K562 (cell line): ENCODE measurements around the gene TMEM242. TPM values are rescaled to one million over a fixed set of nuclear protein-coding genes. Genes with fewer than 3 reads are reported as not detected.

ENCODE experiments used
- ATAC-seq: fragments of 200-7000 bp; cut with Tn5 transposase; 3 replicates; pipeline ENCODE4 v1.9.1; 2020; ENCODE audit warnings: moderate library complexity
- BruUV-seq: library from RNA; stranded (reverse); fragments of 400-500 nt; replicated peaks from 2 replicates; lab custom pipeline; 2021; lab: Mats Ljungman, UMichigan
- CTCF ChIA-PET: fragments of 300-600 bp; formaldehyde crosslinking; extraction: SDS; loops from one replicate; lab custom pipeline; 2021; ENCODE audit warnings: low intra/inter-chr PET ratio; lab: Yijun Ruan, JAX
- POLR2A ChIA-PET: fragments of 300-600, 350-650 bp; sonication (Branson Sonifier 250); formaldehyde crosslinking; extraction: SDS; loops from one replicate; lab custom pipeline; 2021; ENCODE audit warnings: antibody characterized with exemption, inconsistent platforms; lab: Yijun Ruan, JAX
- DNase-seq, 4 experiments: peaks; one replicate each; pipeline versions ENCODE4 v3.0.0 to v3.0.0-alpha.2; 2011 to 2018; ENCODE audit warnings: low spot score in 3 of 4, mixed read lengths in 3 of 4; ENCODE audit errors: extremely low read depth in 1 of 4
- FAIRE-seq: peaks from 2 replicates; lab custom pipeline; 2011; peaks lifted over from hg19 to GRCh38; lab: Jason Lieb, UNC
- H2AFZ ChIP-seq: 2 replicates; pipeline ENCODE4 v1.6.0; 2011; ENCODE audit warnings: low read depth, low read length, control low read depth, inconsistent platforms
- H3K27ac ChIP-seq: fragments of 200-600 bp; 3 replicates; pipeline ENCODE4 v1.8.0; 2011; ENCODE audit warnings: low read depth, mild to moderate bottlenecking, control low read depth, inconsistent platforms, low read length, moderate library complexity, mixed read lengths; ENCODE audit errors: extremely low read depth
- H3K27me3 ChIP-seq, 2 experiments: fragments of 300-600 bp in 1 of 2; 2 replicates in 1 of 2; 3 replicates in 1 of 2; pipeline versions ENCODE4 v1.6.0 to v1.8.0; 2011; ENCODE audit warnings: inconsistent platforms in 2 of 2, low read length in 2 of 2, mild to moderate bottlenecking in 1 of 2, mixed read lengths in 1 of 2, moderate library complexity in 1 of 2; ENCODE audit not compliant: control insufficient read depth in 2 of 2, insufficient read depth in 2 of 2
- H3K36me3 ChIP-seq: fragments of 300-600 bp; 3 replicates; pipeline ENCODE4 v1.8.0; 2011; ENCODE audit warnings: mild to moderate bottlenecking, low read length, inconsistent platforms; ENCODE audit not compliant: control insufficient read depth, insufficient read depth
- H3K4me1 ChIP-seq, 2 experiments: fragments of 200-600 bp in 1 of 2; replicated peaks in 1 of 2; 2 replicates in 1 of 2; 3 replicates in 1 of 2; pipeline versions ENCODE4 v1.5.1 to v1.8.0; 2011; ENCODE audit warnings: inconsistent platforms in 2 of 2, low read length in 2 of 2, mild to moderate bottlenecking in 1 of 2, mixed read lengths in 1 of 2, moderate library complexity in 1 of 2; ENCODE audit not compliant: control insufficient read depth in 2 of 2, insufficient read depth in 2 of 2
- H3K4me2 ChIP-seq: 2 replicates; pipeline ENCODE4 v1.6.1; 2011; ENCODE audit warnings: low read length, control low read depth, inconsistent platforms, mixed read lengths; ENCODE audit not compliant: insufficient read depth
- H3K4me3 ChIP-seq: fragments of 200-600 bp; sonication (generic), shearing (Covaris generic); 2 replicates; pipeline ENCODE4 v1.5.1; 2016; ENCODE audit warnings: control low read depth, inconsistent platforms
- H3K79me2 ChIP-seq: fragments of 200-600 bp; 3 replicates; pipeline ENCODE4 v1.8.0; 2011; ENCODE audit warnings: low read length, inconsistent platforms; ENCODE audit not compliant: control insufficient read depth, insufficient read depth
- H3K9ac ChIP-seq, 2 experiments: 2 replicates each; pipeline versions ENCODE4 v1.6.0 to v1.6.1; 2011; ENCODE audit warnings: low read depth in 2 of 2, low read length in 2 of 2, control low read depth in 1 of 2, inconsistent platforms in 1 of 2, mild to moderate bottlenecking in 1 of 2, mixed read lengths in 1 of 2; ENCODE audit not compliant: insufficient read depth in 1 of 2
- H3K9me1 ChIP-seq: one replicate; pipeline ENCODE4 v1.6.0; 2011; ENCODE audit warnings: inconsistent platforms, mild to moderate bottlenecking, low read length, moderate library complexity; ENCODE audit not compliant: control insufficient read depth, insufficient read depth
- H3K9me3 ChIP-seq: replicated peaks from 2 replicates; pipeline ENCODE4 v1.5.1; 2011; ENCODE audit warnings: low read depth, low read length, inconsistent platforms; ENCODE audit not compliant: control insufficient read depth, insufficient read depth
- H4K20me1 ChIP-seq: replicated peaks from 2 replicates; pipeline ENCODE4 v1.6.1; 2011; ENCODE audit warnings: low read length, inconsistent platforms, mixed read lengths; ENCODE audit not compliant: control insufficient read depth, insufficient read depth
- SMAD1 ChIP-seq: fragments of 150-350 bp; IDR thresholded peaks from 2 replicates; pipeline ENCODE4 v1.6.1; 2014; ENCODE audit warnings: low read length, low read depth; ENCODE audit not compliant: partially characterized antibody
- SPI1 ChIP-seq: IDR thresholded peaks from 2 replicates; pipeline ENCODE4 v1.6.1; 2011; ENCODE audit warnings: low read depth, low read length, control low read depth, borderline replicate concordance
- ZNF75A ChIP-seq: fragments of 450-650 bp; formaldehyde crosslinking; IDR thresholded peaks from 2 replicates; pipeline ENCODE4 v1.4.0; 2020; ENCODE audit warnings: mild to moderate bottlenecking
- whole genome bisulfite sequencing: fragments of 100-300 bp; shearing (Covaris generic); methylation state at CpG from one replicate; pipeline ENCODE4 v1.1.6; 2016; ENCODE audit warnings: low coverage, mixed read lengths; ENCODE audit not compliant: insufficient coverage; ENCODE audit errors: missing lambda C conversion rate; 5-methylcytosine and 5-hydroxymethylcytosine counted together
- in situ Hi-C: fragments of 300-500 bp; cut with MboI; formaldehyde crosslinking; loops from 4 replicates; pipeline ENCODE4 v1.15.0; 2018; ENCODE audit warnings: inconsistent platforms, mixed read lengths
- intact Hi-C: fragments of 100-400 bp; cut with micrococcal nuclease; formaldehyde crosslinking; loops from 2 replicates; pipeline ENCODE4 v1.14.2; 2022
- polyA plus RNA-seq, 8 experiments: library from polyadenylated mRNA; depleted of rRNA in 4 of 8; stranded (reverse) in 5 of 8; unstranded in 3 of 8; fragments of >200 nt; fragmentation: Nextera tagmentation in 2 of 8; fragmentation: Illumina TruSeq in 1 of 8; extraction: Ambion mirVana in 2 of 8; extraction: Trizol in 1 of 8; gene quantifications; 2 replicates each; pipeline versions ENCODE4 v1.2.1 to v1.2.3, GENCODE V29; 2011 to 2014; ENCODE audit warnings: inconsistent platforms in 1 of 8, missing spikeins in 1 of 8
- total RNA-seq, 7 experiments: library from RNA; depleted of rRNA in 6 of 7; stranded (reverse); fragments of >200 nt in 6 of 7; fragmentation: Illumina TruSeq in 2 of 7; extraction: Trizol in 2 of 7; gene quantifications; 2 replicates each; pipeline versions ENCODE4 v1.2.1 to v1.2.3, GENCODE V29; 2011 to 2021; ENCODE audit warnings: low replicate concordance in 1 of 7
- TF ChIP-seq, protein P1 (sequence below): sonication (generic); formaldehyde crosslinking; IDR thresholded peaks from 2 replicates; pipeline ENCODE4 v1.4.0; 2020; ENCODE audit warnings: mild to moderate bottlenecking, missing genetic modification reagents

The TMEM242 gene
- total and polyA plus RNA-seq, 9 of the 15 experiments (the other 6 are each of a cell fraction or from before 2014, with no cell fraction given): 9.5 to 35.3 (median 16.5) TPM

DNA sequence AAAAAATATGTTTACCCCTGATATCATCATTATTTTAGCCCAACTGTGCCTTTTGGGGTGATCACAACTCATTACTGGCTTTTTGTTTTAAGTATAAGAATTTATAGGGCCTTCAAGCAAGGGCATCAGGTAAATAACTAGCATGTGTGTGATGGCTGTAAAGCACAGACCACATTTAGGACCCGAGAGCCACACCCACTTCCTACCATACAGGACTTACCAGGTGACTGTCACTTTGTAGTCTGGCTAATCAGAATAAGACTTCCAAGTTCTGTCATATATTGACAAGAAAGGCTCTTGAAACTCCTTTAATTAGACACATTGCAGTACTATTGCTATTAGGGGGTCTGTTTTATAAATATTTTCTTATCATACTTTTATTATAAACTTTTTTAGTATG lies 31.1 kb downstream of the TMEM242 start:
- Histone ChIP-seq H3K27me3 (no peaks in the 10 kb centered on the region), H4K20me1 (no peaks in the 10 kb centered on the region), H3K36me3 (peaks cover 33% of the 10 kb centered on the region), H2AFZ (no peak overlapping the region), H3K4me2 (no peak overlapping the region), H3K27ac (no peak overlapping the region), H3K9ac (no peak overlapping the region), H3K4me3 (no peak overlapping the region), H3K79me2 (peaks cover 5% of the 10 kb centered on the region; the same call in 1 of the 3 replicates), H3K9me3 (no peaks in the 10 kb centered on the region), H3K4me1 (0 out of 5 replicates have a peak, but pooled peaks cover 0 to 2% of the 10 kb centered on the region in 2 experiments), H3K9me1 (no peaks in the 10 kb centered on the region)
- ChIA-PET CTCF (interaction anchor here (1.1 kb wide), 1 partner anchor 18 kb away, joined by 3 read pairs; no protein-coding TSS in a partner anchor), POLR2A (no interaction called here)
- no TSS peak for BruUV-seq
- WGBS: 81% methylated on average over 1 of the region's 1 CpG
- no peak for TF ChIP-seq SPI1
- no peak for TF ChIP-seq ZNF75A (CRISPR knock-in tag)
- TF ChIP-seq SMAD1: no peak
- TF ChIP-seq, protein P1, sequence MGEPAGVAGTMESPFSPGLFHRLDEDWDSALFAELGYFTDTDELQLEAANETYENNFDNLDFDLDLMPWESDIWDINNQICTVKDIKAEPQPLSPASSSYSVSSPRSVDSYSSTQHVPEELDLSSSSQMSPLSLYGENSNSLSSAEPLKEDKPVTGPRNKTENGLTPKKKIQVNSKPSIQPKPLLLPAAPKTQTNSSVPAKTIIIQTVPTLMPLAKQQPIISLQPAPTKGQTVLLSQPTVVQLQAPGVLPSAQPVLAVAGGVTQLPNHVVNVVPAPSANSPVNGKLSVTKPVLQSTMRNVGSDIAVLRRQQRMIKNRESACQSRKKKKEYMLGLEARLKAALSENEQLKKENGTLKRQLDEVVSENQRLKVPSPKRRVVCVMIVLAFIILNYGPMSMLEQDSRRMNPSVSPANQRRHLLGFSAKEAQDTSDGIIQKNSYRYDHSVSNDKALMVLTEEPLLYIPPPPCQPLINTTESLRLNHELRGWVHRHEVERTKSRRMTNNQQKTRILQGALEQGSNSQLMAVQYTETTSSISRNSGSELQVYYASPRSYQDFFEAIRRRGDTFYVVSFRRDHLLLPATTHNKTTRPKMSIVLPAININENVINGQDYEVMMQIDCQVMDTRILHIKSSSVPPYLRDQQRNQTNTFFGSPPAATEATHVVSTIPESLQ (CRISPR knock-in tag): no peak
- intact Hi-C loops (no loop called here), in situ Hi-C loops (no loop called here)
- no peak for FAIRE-seq
- no peak for DNase-seq
- no peak for ATAC-seq
